Vagina (tissue), 2 donors: ENCODE results near the gene GREB1.

Experiments
- CTCF ChIP-seq, 3 experiments: fragments of 450-650 bp in 2 of 3; fragments of 200-600 bp in 1 of 3; sonication (generic) in 1 of 3; IDR thresholded peaks; one replicate each; pipeline ENCODE4 v1.5.1; 2017 to 2019; ENCODE audit warnings: antibody characterized with exemption in 3 of 3, mild to moderate bottlenecking in 2 of 3, moderate library complexity in 2 of 3
- POLR2A ChIP-seq, 2 donors: fragments of 450-650 bp; IDR thresholded peaks; one replicate each; pipeline ENCODE4 v1.6.1; 2017; ENCODE audit warnings: antibody characterized with exemption in 2 of 2, mild to moderate bottlenecking in 2 of 2, moderate library complexity in 2 of 2
- POLR2AphosphoS5 ChIP-seq, 2 donors: sonication (generic); formaldehyde crosslinking; IDR thresholded peaks; one replicate each; pipeline ENCODE4 v1.9.0; 2017; ENCODE audit warnings: antibody characterized with exemption in 2 of 2, mild to moderate bottlenecking in 2 of 2, low read depth in 1 of 2; ENCODE audit not compliant: insufficient read depth in 1 of 2

GRCh38 chr2:11657646-11658045, 123.8 kb downstream of the GREB1 start:
- TF ChIP-seq CTCF (IDR thresholded peaks at IDR 0.05) (no peak), POLR2A (IDR thresholded peaks at IDR 0.05) (no peak), POLR2AphosphoS5 (IDR thresholded peaks at IDR 0.05; ENCODE audit: insufficient read depth in 1 of 2, low read depth in 1 of 2) (no peak)
